HL-60 (cell line): ENCODE results near the gene KCNH1.
"Not testable (repeated sequence)": the region's sequence is repeated elsewhere in the genome, so short reads cannot be mapped to it uniquely, and the experiment has no call there.

Experiments
- DNase-seq, 2 experiments: peaks; one replicate each; pipeline ENCODE4 v3.0.0-alpha.2; 2010 to 2020; ENCODE audit warnings: low read depth in 1 of 2, low spot score in 1 of 2
- H3K27ac ChIP-seq: fragments of 250-450 bp; sonication (Bioruptor Pico); replicated peaks from 2 replicates; pipeline ENCODE4 v1.5.1; 2020; ENCODE audit warnings: mild to moderate bottlenecking, moderate library complexity
- H3K27me3 ChIP-seq: fragments of 250-450 bp; sonication (Bioruptor Pico); 2 replicates; pipeline ENCODE4 v1.5.1; 2021; ENCODE audit warnings: mild to moderate bottlenecking, moderate library complexity; ENCODE audit not compliant: insufficient read depth, poor library complexity, severe bottlenecking
- H3K4me3 ChIP-seq: replicated peaks from 2 replicates; pipeline ENCODE4 v1.5.1; 2011; ENCODE audit warnings: mild to moderate bottlenecking, control low read depth, low read length; ENCODE audit not compliant: insufficient read depth
- CTCF ChIP-seq: IDR thresholded peaks from one replicate; pipeline ENCODE4 v1.5.1; 2011; ENCODE audit warnings: low read length, control low read depth, inconsistent platforms; ENCODE audit not compliant: insufficient read depth
- GABPA ChIP-seq: IDR thresholded peaks from 2 replicates; pipeline ENCODE4 v1.6.1; 2012; ENCODE audit warnings: low read depth
- POLR2AphosphoS5 ChIP-seq: IDR thresholded peaks from 2 replicates; pipeline ENCODE4 v1.6.1; 2012; ENCODE audit warnings: low read depth
- REST ChIP-seq: IDR thresholded peaks from 2 replicates; pipeline ENCODE4 v1.6.1; 2012; ENCODE audit warnings: low read depth; ENCODE audit not compliant: insufficient replicate concordance
- SPI1 ChIP-seq: IDR thresholded peaks from 2 replicates; pipeline ENCODE4 v1.6.1; 2012; ENCODE audit warnings: low read depth, mild to moderate bottlenecking, borderline replicate concordance

KCNH1 gene

GRCh38 chr1:210662291-210663050 lies 471.5 kb downstream of the KCNH1 start:
- Histone ChIP-seq H3K27me3 (no peaks in the 10 kb centered on the region), H3K4me3 (no peak overlapping the region), H3K27ac (no peak overlapping the region)
- no peak for TF ChIP-seq REST
- no peak for DNase-seq

GRCh38 chr1:210661520-210661919 lies 472.4 kb downstream of the KCNH1 start:
- not testable (repeated sequence) for DNase-seq, H3K27ac ChIP-seq, H3K4me3 ChIP-seq, H3K27me3 ChIP-seq

DNA sequence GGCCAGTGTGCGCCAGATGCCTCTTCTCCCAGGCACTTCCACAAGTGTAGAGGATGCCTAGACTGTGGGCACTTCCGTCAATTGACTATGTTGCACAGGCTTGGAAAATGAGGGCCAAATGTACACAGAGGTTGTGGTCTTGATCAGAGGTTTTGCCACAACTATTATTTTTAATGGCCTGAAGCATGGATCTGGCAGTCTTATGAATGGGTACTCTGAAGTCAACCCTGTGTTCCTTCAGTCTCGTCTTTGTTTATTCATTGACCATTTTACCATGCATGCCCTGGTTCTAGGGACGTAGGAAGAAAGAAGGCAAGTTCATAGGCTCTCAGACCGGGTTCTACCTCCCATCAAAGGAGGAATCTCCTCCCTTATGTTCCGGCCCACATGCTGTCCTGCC lies 476.1 kb downstream of the KCNH1 start:
- Histone ChIP-seq H3K27me3 (no peaks in the 10 kb centered on the region), H3K27ac (no peak overlapping the region), H3K4me3 (no peak overlapping the region)
- TF ChIP-seq SPI1 = no peak
- no peak for TF ChIP-seq GABPA
- no peak for TF ChIP-seq POLR2AphosphoS5
- no peak for TF ChIP-seq CTCF
- TF ChIP-seq REST = no peak
- DNase-seq = no peak

- H3K4me3 ChIP-seq = no peak overlapping the region
- H3K27ac ChIP-seq = no peak overlapping the region
- no peak for TF ChIP-seq GABPA
- TF ChIP-seq REST = no peak
- TF ChIP-seq SPI1 = no peak
- TF ChIP-seq POLR2AphosphoS5 = no peak
- no peak for TF ChIP-seq CTCF
- DNase-seq = no peak
- H3K27me3 ChIP-seq = no peaks in the 10 kb centered on the region
Measured at GRCh38 chr1:210655511-210655910, 478.4 kb downstream of the KCNH1 start.
